GM12878 (cell line): ENCODE measurements around the gene RPLP2. TPM values are rescaled to one million over a fixed set of nuclear protein-coding genes. Genes with fewer than 3 reads are reported as not detected.

Source experiments
- ATAC-seq: fragments of 200-7000 bp; cut with Tn5 transposase; 3 replicates; pipeline ENCODE4 v1.9.1; 2020; ENCODE audit warnings: mild to moderate bottlenecking, moderate library complexity
- BruUV-seq: library from RNA; stranded (reverse); fragments of 400-500 nt; replicated peaks from 2 replicates; lab custom pipeline; 2021; lab: Mats Ljungman, UMichigan
- CTCF ChIA-PET: fragments of 300-600 bp; sonication (Branson Sonifier 250); formaldehyde crosslinking; extraction: SDS; loops from one replicate; lab custom pipeline; 2021; ENCODE audit warnings: inconsistent platforms; lab: Yijun Ruan, JAX
- POLR2A ChIA-PET: fragments of 350-600 bp; formaldehyde crosslinking; extraction: SDS; loops from one replicate; lab custom pipeline; 2021; ENCODE audit warnings: inconsistent platforms; lab: Charles Lee
- RAD21 ChIA-PET: fragments of 300-600 bp; sonication (Branson Sonifier 250); formaldehyde crosslinking; loops from one replicate; lab custom pipeline; 2023; ENCODE audit warnings: antibody characterized with exemption; ENCODE audit not compliant: unreplicated experiment; lab: Charles Lee
- SMC1A ChIA-PET: fragments of 300-600 bp; sonication (Branson Sonifier 250); formaldehyde crosslinking; loops from one replicate; lab custom pipeline; 2023; ENCODE audit not compliant: unreplicated experiment, uncharacterized antibody; lab: Charles Lee
- DNase-seq: peaks from one replicate; pipeline ENCODE4 v3.0.0-alpha.2; 2011; ENCODE audit warnings: low read depth, low spot score
- FAIRE-seq: peaks from 3 replicates; lab custom pipeline; 2011; peaks lifted over from hg19 to GRCh38; lab: Jason Lieb, UNC
- H2AFZ ChIP-seq: 2 replicates; pipeline ENCODE4 v1.6.0; 2011; ENCODE audit warnings: low read depth, low read length, control low read depth; ENCODE audit not compliant: control insufficient read depth
- H3K27ac ChIP-seq: 2 replicates; pipeline ENCODE4 v1.5.1; 2011; ENCODE audit warnings: control low read depth; ENCODE audit not compliant: control insufficient read depth, insufficient read depth
- H3K27me3 ChIP-seq, 2 experiments: replicated peaks in 1 of 2; 2 replicates each; pipeline versions ENCODE4 v1.6.0 to v1.6.1; 2011; ENCODE audit warnings: low read length in 1 of 2; ENCODE audit not compliant: control insufficient read depth in 2 of 2, insufficient read depth in 2 of 2
- H3K36me3 ChIP-seq, 2 experiments: 2 replicates each; pipeline ENCODE4 v1.5.1; 2011; ENCODE audit warnings: low read length in 1 of 2; ENCODE audit not compliant: control insufficient read depth in 2 of 2, insufficient read depth in 2 of 2
- H3K4me1 ChIP-seq: 2 replicates; pipeline ENCODE4 v1.6.1; 2011; ENCODE audit warnings: mild to moderate bottlenecking, low read length, moderate library complexity, mixed read lengths; ENCODE audit not compliant: control insufficient read depth, insufficient read depth
- H3K4me2 ChIP-seq: 2 replicates; pipeline ENCODE4 v1.6.0; 2011; ENCODE audit warnings: control low read depth; ENCODE audit not compliant: control insufficient read depth, insufficient read depth
- H3K4me3 ChIP-seq: fragments of 200-600 bp; sonication (generic); 2 replicates; pipeline ENCODE4 v1.5.1; 2016
- H3K79me2 ChIP-seq: 2 replicates; pipeline ENCODE4 v1.6.0; 2011; ENCODE audit warnings: low read length; ENCODE audit not compliant: control insufficient read depth, insufficient read depth
- H3K9ac ChIP-seq: 2 replicates; pipeline ENCODE4 v1.8.0; 2011; ENCODE audit warnings: low read length, control low read depth, mixed read lengths; ENCODE audit not compliant: control insufficient read depth, insufficient read depth
- H3K9me3 ChIP-seq: replicated peaks from 3 replicates; pipeline ENCODE4 v1.5.1; 2011; ENCODE audit warnings: mild to moderate bottlenecking, low read length; ENCODE audit not compliant: control insufficient read depth, insufficient read depth
- H4K20me1 ChIP-seq: 2 replicates; pipeline ENCODE4 v1.6.0; 2011; ENCODE audit not compliant: control insufficient read depth, insufficient read depth
- IRF4 ChIP-seq: IDR thresholded peaks from 2 replicates; pipeline ENCODE4 v1.6.1; 2011; ENCODE audit warnings: low read depth, low read length
- MXI1 ChIP-seq: fragments of 150-350 bp; IDR thresholded peaks from 2 replicates; pipeline ENCODE4 v1.6.1; 2011; ENCODE audit warnings: low read depth, mild to moderate bottlenecking, inconsistent platforms, low read length, improper control_type of control experiment
- POU2F2 ChIP-seq: IDR thresholded peaks from 3 replicates; pipeline ENCODE4 v1.6.1; 2011; ENCODE audit warnings: low read depth, mild to moderate bottlenecking, low read length, borderline replicate concordance
- SIN3A ChIP-seq: IDR thresholded peaks from 2 replicates; pipeline ENCODE4 v1.6.1; 2012; ENCODE audit warnings: low read depth, low read length, improper control_type of control experiment
- SMAD5 ChIP-seq: IDR thresholded peaks from 2 replicates; pipeline ENCODE4 v1.6.1; 2016; ENCODE audit warnings: antibody characterized with exemption, low read depth
- SMARCA5 ChIP-seq: fragments of 450-650 bp; IDR thresholded peaks from 2 replicates; pipeline ENCODE4 v1.6.1; 2017; ENCODE audit warnings: mild to moderate bottlenecking
- SRF ChIP-seq, 2 experiments: IDR thresholded peaks; 2 replicates each; pipeline ENCODE4 v1.6.1; 2011; ENCODE audit warnings: low read depth in 2 of 2, low read length in 2 of 2, mild to moderate bottlenecking in 1 of 2, moderate library complexity in 1 of 2
- ZNF384 ChIP-seq: IDR thresholded peaks from 2 replicates; pipeline ENCODE4 v1.6.1; 2012; ENCODE audit warnings: low read depth, mild to moderate bottlenecking, low read length, improper control_type of control experiment, borderline replicate concordance
- WGBS: methylation state at CpG from one replicate; pipeline ENCODE4 v1.1.6; 2016; ENCODE audit warnings: low lambda C conversion rate; ENCODE audit not compliant: insufficient replicate concordance, insufficient coverage; ENCODE audit errors: missing lambda C conversion rate; 5-methylcytosine and 5-hydroxymethylcytosine counted together
- in situ Hi-C: fragments of 300-500 bp; cut with MboI; formaldehyde crosslinking; loops from 9 replicates; pipeline ENCODE4 v1.14.3; 2018; ENCODE audit warnings: mixed read lengths
- intact Hi-C: fragments of 100-400 bp; cut with micrococcal nuclease; formaldehyde crosslinking; loops from one replicate; pipeline ENCODE4 v1.14.2; 2022; ENCODE audit not compliant: unreplicated experiment
- polyA plus RNA-seq, 11 experiments: library from polyadenylated mRNA; depleted of rRNA in 4 of 11; unstranded in 6 of 11; stranded (reverse) in 5 of 11; fragments of >200 nt; fragmentation: Nextera tagmentation in 4 of 11; fragmentation: Illumina TruSeq in 1 of 11; extraction: Ambion mirVana in 4 of 11; extraction: Trizol in 1 of 11; gene quantifications; 1 replicate in 1 of 11; 2 replicates in 10 of 11; pipeline versions ENCODE4 v1.2.1 to v1.2.3, GENCODE V29; 2011 to 2016; ENCODE audit warnings: inconsistent platforms in 2 of 11, missing spikeins in 2 of 11, low read depth in 1 of 11
- total RNA-seq, 4 experiments: library from RNA; depleted of rRNA in 3 of 4; stranded (reverse); fragments of >200 nt in 3 of 4; fragmentation: Illumina TruSeq in 1 of 4; extraction: Trizol in 1 of 4; gene quantifications; 2 replicates each; pipeline versions ENCODE4 v1.2.1 to v1.2.3, GENCODE V29; 2013 to 2021
- TF ChIP-seq, protein P1 (sequence below): fragments of 450-650 bp; IDR thresholded peaks from 2 replicates; pipeline ENCODE4 v1.6.1; 2016; ENCODE audit warnings: mild to moderate bottlenecking
- TF ChIP-seq, protein P2 (sequence below): fragments of 450-650 bp; IDR thresholded peaks from 2 replicates; pipeline ENCODE4 v1.6.1; 2017; ENCODE audit warnings: mild to moderate bottlenecking
- TF ChIP-seq, protein P3 (sequence below): IDR thresholded peaks from 2 replicates; pipeline ENCODE4 v1.6.1; 2011; ENCODE audit warnings: borderline replicate concordance, low read depth, mild to moderate bottlenecking, moderate library complexity, mixed read lengths, low read length; ENCODE audit not compliant: insufficient read depth; ENCODE audit errors: extremely low read length
- TF ChIP-seq, protein P4 (sequence below): fragments of 450-650 bp; IDR thresholded peaks from 2 replicates; pipeline ENCODE4 v1.6.1; 2017; ENCODE audit warnings: low read depth, mild to moderate bottlenecking, moderate library complexity

RPLP2 gene
- total and polyA plus RNA-seq, 10 of the 15 experiments (the other 5 are each of a cell fraction or from before 2014, with no cell fraction given): 488 to 3,558 (median 1,481) TPM

DNA sequence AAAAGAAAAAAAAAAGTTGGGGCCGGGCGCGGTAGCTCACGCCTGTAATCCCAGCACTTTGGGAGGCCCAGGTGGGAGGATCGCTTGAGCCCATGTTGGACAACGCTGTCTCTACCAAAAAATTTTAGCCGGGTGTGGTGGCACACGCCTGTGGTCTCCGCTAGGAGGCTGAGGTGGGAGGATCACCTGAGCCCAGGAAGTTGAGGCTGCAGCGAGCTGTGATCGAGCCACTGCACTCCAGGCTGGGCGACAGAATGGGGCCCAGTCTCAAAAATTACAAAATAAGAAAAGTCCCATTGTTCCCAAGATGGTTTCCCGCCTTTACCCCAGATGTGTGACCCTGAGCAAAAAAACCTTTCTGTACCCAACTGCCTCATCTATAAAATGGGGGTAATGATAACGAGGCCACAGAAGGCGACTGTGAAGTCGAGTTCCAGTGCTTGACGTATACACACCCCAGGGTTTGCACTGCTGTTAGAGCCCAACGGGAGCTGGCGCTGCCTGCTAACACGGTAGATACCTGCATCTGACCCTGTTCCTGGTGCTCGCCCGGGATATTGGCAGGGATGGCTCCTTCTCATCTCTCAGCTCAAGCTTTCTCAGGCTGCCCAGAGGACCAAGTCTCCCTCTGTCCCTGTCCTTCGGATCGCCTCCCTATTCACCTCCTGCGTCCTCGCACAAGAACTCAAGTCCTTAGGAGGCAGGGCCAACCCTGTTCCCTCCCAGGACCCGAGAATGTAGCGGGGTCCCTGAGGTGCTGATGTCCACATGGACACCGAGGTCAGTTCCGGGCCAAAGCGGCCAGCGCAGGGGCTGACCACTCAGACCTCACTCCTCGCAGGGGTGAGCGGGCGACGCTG lies 1.1 kb upstream of the RPLP2 start (continued):
- TF ChIP-seq, protein P1, sequence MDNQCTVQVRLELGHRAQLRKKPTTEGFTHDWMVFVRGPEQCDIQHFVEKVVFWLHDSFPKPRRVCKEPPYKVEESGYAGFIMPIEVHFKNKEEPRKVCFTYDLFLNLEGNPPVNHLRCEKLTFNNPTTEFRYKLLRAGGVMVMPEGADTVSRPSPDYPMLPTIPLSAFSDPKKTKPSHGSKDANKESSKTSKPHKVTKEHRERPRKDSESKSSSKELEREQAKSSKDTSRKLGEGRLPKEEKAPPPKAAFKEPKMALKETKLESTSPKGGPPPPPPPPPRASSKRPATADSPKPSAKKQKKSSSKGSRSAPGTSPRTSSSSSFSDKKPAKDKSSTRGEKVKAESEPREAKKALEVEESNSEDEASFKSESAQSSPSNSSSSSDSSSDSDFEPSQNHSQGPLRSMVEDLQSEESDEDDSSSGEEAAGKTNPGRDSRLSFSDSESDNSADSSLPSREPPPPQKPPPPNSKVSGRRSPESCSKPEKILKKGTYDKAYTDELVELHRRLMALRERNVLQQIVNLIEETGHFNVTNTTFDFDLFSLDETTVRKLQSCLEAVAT: peak; percentile 48; the same call in 1 of the 2 replicates
- TF ChIP-seq, protein P2, sequence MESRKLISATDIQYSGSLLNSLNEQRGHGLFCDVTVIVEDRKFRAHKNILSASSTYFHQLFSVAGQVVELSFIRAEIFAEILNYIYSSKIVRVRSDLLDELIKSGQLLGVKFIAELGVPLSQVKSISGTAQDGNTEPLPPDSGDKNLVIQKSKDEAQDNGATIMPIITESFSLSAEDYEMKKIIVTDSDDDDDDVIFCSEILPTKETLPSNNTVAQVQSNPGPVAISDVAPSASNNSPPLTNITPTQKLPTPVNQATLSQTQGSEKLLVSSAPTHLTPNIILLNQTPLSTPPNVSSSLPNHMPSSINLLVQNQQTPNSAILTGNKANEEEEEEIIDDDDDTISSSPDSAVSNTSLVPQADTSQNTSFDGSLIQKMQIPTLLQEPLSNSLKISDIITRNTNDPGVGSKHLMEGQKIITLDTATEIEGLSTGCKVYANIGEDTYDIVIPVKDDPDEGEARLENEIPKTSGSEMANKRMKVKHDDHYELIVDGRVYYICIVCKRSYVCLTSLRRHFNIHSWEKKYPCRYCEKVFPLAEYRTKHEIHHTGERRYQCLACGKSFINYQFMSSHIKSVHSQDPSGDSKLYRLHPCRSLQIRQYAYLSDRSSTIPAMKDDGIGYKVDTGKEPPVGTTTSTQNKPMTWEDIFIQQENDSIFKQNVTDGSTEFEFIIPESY: no peak
- TF ChIP-seq MXI1: peak; percentile 22; the same call in 1 of the 2 replicates

DNA sequence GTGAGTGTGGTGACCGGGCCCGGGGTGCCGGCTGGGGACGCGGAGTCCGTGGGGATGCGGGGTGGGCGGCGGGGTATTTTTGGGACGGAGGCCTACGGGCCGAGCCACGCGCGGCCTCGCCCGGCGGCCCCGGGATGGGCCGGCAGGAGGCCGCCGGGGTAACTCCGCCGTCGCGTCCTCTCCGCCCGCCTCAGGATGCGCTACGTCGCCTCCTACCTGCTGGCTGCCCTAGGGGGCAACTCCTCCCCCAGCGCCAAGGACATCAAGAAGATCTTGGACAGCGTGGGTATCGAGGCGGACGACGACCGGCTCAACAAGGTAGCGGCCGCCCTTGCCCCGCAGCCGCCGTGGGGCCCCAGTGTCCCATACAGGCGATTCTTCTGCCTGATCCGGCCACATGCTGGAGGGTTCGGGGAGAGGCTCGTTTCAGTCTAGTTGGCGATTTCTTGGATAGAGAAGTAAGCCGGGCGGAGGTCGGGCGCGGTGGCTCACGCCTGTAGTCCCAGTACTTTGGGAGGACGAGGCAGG lies 337 bp downstream of the RPLP2 start:
- RAD21 ChIA-PET: interaction anchor here (0.7 to 1.7 kb wide), 4 partner anchors 9 to 33 kb away, joined by 3 to 13 read pairs (median 6); partner anchors contain the start of genes PNPLA2 and TSPAN4
- peaks cover 8% of the 10 kb centered on the region; the same call in 1 of the 2 replicates for H4K20me1 ChIP-seq
- H3K4me2 ChIP-seq: peak overlapping the region; percentile 78
- FAIRE-seq (no peak), ATAC-seq (peak; percentile 9), DNase-seq (no peak)
- peak overlapping the region; percentile 99 for H3K27ac ChIP-seq
- H3K36me3 ChIP-seq: peaks cover 8 to 26% of the 10 kb centered on the region in 2 experiments; a peak in 3 of 4 replicates
- peak overlapping the region; percentile 98 for H3K4me3 ChIP-seq
- peak overlapping the region; percentile 100; the same call in 1 of the 2 replicates for H2AFZ ChIP-seq
- in situ Hi-C loops: loop anchor here (25.0 kb wide), 1 partner anchor 1577 kb away; the partner anchor contains the start of gene CD81
- H3K9me3 ChIP-seq: no peaks in the 10 kb centered on the region
- H3K9ac ChIP-seq: peak overlapping the region; percentile 98
- no peaks in the 10 kb centered on the region for H3K27me3 ChIP-seq
- H3K4me1 ChIP-seq: peaks cover 7% of the 10 kb centered on the region; the same call in 1 of the 2 replicates
- CTCF ChIA-PET: interaction anchor here (1.2 to 1.3 kb wide), 2 partner anchors 9 to 34 kb away, joined by 3 to 4 read pairs; no protein-coding TSS in a partner anchor
- intact Hi-C loops: no loop called here
- TSS peak; percentile 79 for BruUV-seq
- WGBS: 2% methylated on average over 49 of the region's 55 CpGs
- POLR2A ChIA-PET: interaction anchor here (0.7 to 3.3 kb wide), 8 partner anchors 9 to 235 kb away, joined by 4 to 32 read pairs (median 6); partner anchors contain the start of genes DEAF1, PNPLA2, TMEM80 and TSPAN4
- H3K79me2 ChIP-seq: peaks cover 38% of the 10 kb centered on the region
- SMC1A ChIA-PET: interaction anchor here (1.3 to 1.9 kb wide), 2 partner anchors 9 to 10 kb away, joined by 4 to 5 read pairs; partner anchors contain the start of gene PNPLA2
- TF ChIP-seq, protein P3, sequence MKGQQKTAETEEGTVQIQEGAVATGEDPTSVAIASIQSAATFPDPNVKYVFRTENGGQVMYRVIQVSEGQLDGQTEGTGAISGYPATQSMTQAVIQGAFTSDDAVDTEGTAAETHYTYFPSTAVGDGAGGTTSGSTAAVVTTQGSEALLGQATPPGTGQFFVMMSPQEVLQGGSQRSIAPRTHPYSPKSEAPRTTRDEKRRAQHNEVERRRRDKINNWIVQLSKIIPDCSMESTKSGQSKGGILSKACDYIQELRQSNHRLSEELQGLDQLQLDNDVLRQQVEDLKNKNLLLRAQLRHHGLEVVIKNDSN: no peak
- TF ChIP-seq POU2F2 (no peak), SRF (IDR thresholded peaks at IDR 0.05; ENCODE audit: low read depth in 2 of 2, low read length in 2 of 2) (no peak), IRF4 (no peak), ZNF384 (no peak), SMAD5 (no peak), SMARCA5 (peak; percentile 15; the same call in 1 of the 2 replicates), SIN3A (peak; percentile 14; the same call in 1 of the 2 replicates)
- TF ChIP-seq, protein P4, sequence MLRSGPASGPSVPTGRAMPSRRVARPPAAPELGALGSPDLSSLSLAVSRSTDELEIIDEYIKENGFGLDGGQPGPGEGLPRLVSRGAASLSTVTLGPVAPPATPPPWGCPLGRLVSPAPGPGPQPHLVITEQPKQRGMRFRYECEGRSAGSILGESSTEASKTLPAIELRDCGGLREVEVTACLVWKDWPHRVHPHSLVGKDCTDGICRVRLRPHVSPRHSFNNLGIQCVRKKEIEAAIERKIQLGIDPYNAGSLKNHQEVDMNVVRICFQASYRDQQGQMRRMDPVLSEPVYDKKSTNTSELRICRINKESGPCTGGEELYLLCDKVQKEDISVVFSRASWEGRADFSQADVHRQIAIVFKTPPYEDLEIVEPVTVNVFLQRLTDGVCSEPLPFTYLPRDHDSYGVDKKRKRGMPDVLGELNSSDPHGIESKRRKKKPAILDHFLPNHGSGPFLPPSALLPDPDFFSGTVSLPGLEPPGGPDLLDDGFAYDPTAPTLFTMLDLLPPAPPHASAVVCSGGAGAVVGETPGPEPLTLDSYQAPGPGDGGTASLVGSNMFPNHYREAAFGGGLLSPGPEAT: no peak
